AG04449 (cell line): ENCODE data around the gene SH3GL2.

ENCODE experiments used
- CTCF ChIA-PET: fragments of 350-600 bp; formaldehyde crosslinking; extraction: SDS; loops from one replicate; lab custom pipeline; 2021; ENCODE audit warnings: antibody characterized with exemption; lab: Yijun Ruan, JAX
- POLR2A ChIA-PET: fragments of 400-600, 350-600 bp; formaldehyde crosslinking; extraction: SDS; loops from one replicate; lab custom pipeline; 2020; ENCODE audit warnings: antibody characterized with exemption, inconsistent platforms; lab: Yijun Ruan, JAX
- DNase-seq: peaks from one replicate; pipeline ENCODE4 v3.0.0-alpha.2; 2010; ENCODE audit warnings: low read depth, low spot score
- H3K4me3 ChIP-seq: 2 replicates; pipeline ENCODE4 v1.5.1; 2011; ENCODE audit warnings: low read depth, mild to moderate bottlenecking, control low read depth, low read length
- TF ChIP-seq, protein P1 (sequence below): IDR thresholded peaks from one replicate; pipeline ENCODE4 v1.5.1; 2011; ENCODE audit warnings: mild to moderate bottlenecking, moderate library complexity, low read length, control low read depth, inconsistent platforms; ENCODE audit not compliant: insufficient read depth; ENCODE audit errors: missing control alignments

The SH3GL2 gene

DNA sequence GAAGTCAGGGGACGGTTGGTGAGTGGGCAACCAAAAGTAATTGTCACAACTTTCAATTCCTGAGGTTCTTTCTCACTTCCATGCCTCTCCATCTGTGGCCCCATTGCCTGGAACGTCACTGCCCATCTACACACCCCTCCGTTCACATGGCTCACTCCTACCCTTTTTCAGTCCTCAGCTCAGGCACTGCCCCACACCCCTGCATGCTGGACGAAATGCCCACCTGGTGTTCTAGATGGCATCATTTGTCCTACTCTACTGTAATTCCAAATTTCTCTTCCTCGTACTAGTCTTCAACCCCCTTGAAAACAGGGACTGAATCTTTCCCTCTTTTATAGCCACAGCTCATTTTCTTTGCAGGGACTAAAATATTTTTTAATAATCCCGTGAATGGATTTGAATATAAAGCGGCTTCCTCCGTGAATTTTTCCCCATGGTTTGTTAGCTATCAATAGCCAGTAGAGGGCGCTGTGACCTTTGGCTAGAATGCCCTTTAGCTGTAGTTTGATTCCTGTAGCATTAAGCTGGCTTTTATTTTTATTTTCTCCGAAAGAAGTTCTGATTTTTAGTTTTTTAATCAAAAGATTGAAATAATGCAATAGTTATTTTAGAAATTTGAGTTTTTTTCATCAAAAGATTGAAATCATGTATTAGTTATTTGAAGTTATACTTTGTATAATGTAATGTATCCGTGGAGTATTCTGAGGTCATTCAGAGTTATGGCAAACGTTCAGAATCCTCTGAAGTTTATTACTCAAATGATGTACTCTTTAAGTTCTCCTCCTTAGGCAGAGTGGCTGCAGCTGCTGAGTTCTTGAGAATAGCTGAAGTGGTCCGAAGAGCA lies 232.1 kb downstream of the SH3GL2 start:
- CTCF ChIA-PET = interaction anchor here (0.7 to 5.9 kb wide), 41 partner anchors 9 to 1654 kb away, joined by 3 to 94 read pairs (median 5); partner anchors contain the start of gene RRAGA
- peak; percentile 17 for DNase-seq
- POLR2A ChIA-PET = no interaction called here
- no peak overlapping the region for H3K4me3 ChIP-seq
- TF ChIP-seq, protein P1, sequence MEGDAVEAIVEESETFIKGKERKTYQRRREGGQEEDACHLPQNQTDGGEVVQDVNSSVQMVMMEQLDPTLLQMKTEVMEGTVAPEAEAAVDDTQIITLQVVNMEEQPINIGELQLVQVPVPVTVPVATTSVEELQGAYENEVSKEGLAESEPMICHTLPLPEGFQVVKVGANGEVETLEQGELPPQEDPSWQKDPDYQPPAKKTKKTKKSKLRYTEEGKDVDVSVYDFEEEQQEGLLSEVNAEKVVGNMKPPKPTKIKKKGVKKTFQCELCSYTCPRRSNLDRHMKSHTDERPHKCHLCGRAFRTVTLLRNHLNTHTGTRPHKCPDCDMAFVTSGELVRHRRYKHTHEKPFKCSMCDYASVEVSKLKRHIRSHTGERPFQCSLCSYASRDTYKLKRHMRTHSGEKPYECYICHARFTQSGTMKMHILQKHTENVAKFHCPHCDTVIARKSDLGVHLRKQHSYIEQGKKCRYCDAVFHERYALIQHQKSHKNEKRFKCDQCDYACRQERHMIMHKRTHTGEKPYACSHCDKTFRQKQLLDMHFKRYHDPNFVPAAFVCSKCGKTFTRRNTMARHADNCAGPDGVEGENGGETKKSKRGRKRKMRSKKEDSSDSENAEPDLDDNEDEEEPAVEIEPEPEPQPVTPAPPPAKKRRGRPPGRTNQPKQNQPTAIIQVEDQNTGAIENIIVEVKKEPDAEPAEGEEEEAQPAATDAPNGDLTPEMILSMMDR = peak; percentile 66

DNA sequence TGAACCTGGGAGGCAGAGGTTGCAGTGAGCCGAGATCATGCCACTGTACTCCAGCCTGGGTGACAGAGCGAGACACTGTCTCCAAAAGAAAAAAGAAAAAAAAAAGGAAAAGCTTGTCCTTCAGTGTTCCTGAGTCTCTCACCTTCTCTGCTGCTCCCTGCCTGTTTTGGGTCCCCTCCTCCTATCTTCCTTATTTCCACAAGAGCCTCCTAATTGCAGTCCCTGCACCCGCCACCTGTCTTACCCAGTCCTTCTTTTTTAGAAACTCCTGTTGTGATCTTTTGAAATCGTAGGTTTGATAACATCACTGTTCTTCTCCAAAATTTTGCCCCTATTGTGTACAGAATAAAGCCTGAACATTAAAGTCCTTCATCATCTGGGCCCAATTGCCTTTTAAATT lies 234.9 kb downstream of the SH3GL2 start:
- no peak overlapping the region for H3K4me3 ChIP-seq
- DNase-seq = no peak
- ChIA-PET POLR2A (no interaction called here), CTCF (interaction anchor here (1.3 to 5.9 kb wide), 5 partner anchors 11 to 1213 kb away, joined by 4 to 94 read pairs (median 61); no protein-coding TSS in a partner anchor)
- TF ChIP-seq, protein P1 = no peak

- no peak for DNase-seq
- POLR2A ChIA-PET = no interaction called here
- H3K4me3 ChIP-seq = no peak overlapping the region
- TF ChIP-seq, protein P1 = no peak
- CTCF ChIA-PET = interaction anchor here (1.1 to 1.8 kb wide), 2 partner anchors 14 to 397 kb away, joined by 3 to 4 read pairs; no protein-coding TSS in a partner anchor
These were observed 237.7 kb downstream of the SH3GL2 start for GRCh38 chr9:17816431-17817027.

DNA sequence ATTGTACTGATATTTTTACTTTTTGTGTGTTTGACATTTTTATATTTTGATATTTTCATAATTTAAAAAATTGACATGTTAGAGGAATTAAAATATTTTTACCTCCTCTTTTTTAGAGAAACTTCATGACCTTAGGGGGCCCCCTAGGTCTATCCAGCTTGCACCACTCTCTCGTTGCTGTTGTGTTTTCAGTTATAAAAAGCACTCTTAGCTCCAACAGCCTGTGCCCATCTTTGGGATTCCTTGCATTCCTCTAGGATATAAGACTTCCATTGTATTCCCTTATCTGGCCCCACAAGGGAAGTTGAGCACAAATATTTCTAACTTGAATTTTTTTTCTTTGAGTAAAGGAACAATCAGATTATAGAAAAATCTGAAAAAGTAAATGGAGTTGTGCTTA lies 245.3 kb downstream of the SH3GL2 start:
- POLR2A ChIA-PET = no interaction called here
- TF ChIP-seq, protein P1 = no peak
- DNase-seq = no peak
- CTCF ChIA-PET = interaction anchor here (2.2 kb wide), 1 partner anchor 13 kb away, joined by 10 read pairs; no protein-coding TSS in a partner anchor
- H3K4me3 ChIP-seq = no peak overlapping the region

GRCh38 chr9:17824616-17825264 lies 245.9 kb downstream of the SH3GL2 start:
- TF ChIP-seq, protein P1 = no peak
- CTCF ChIA-PET = interaction anchor here (2.2 kb wide), 1 partner anchor 13 kb away, joined by 10 read pairs; no protein-coding TSS in a partner anchor
- no peak overlapping the region for H3K4me3 ChIP-seq
- POLR2A ChIA-PET = no interaction called here
- no peak for DNase-seq
